Left ventricle myocardium inferior (tissue), 1 donor: ENCODE results near the gene PILRA. TPM values are rescaled to one million over a fixed set of nuclear protein-coding genes. Genes with fewer than 3 reads are reported as not detected.

ENCODE experiments used
- DNase-seq: peaks from one replicate; pipeline ENCODE4 v3.0.0-alpha.2; 2020
- H3K27ac ChIP-seq: fragments of 200-600 bp; replicated peaks from 2 replicates; pipeline ENCODE4 v1.8.0; 2021
- H3K27me3 ChIP-seq: fragments of 200-600 bp; 2 replicates; pipeline ENCODE4 v1.8.0; 2021; ENCODE audit warnings: low read depth
- H3K36me3 ChIP-seq: fragments of 200-600 bp; 2 replicates; pipeline ENCODE4 v1.8.0; 2021
- H3K4me1 ChIP-seq: fragments of 200-600 bp; 2 replicates; pipeline ENCODE4 v1.8.0; 2021
- H3K4me3 ChIP-seq: fragments of 200-600 bp; 2 replicates; pipeline ENCODE4 v1.8.0; 2021; ENCODE audit warnings: mild to moderate bottlenecking, moderate library complexity
- H3K9me3 ChIP-seq: fragments of 200-600 bp; replicated peaks from 2 replicates; pipeline ENCODE4 v1.8.0; 2021
- intact Hi-C: fragments of 100-400 bp; cut with micrococcal nuclease; formaldehyde crosslinking; loops from one replicate; pipeline ENCODE4 v1.11.0; 2022
- total RNA-seq: library from RNA; stranded (reverse); fragmentation: NEBNext Ultra II Directional; extraction: Animal tissue kit (Norgen Biotek cat#: 25700); gene quantifications from one replicate; pipeline ENCODE4 v1.2.1, GENCODE V29; 2021
- TF ChIP-seq, protein P1 (sequence below): fragments of 200-600 bp; IDR thresholded peaks from 2 replicates; pipeline ENCODE4 v1.8.0; 2021; ENCODE audit warnings: antibody characterized with exemption, mild to moderate bottlenecking, borderline replicate concordance
- donor health status: DM: no; HTN: yes; CAD: no; lungs with severe emphysema.

The PILRA gene
- total RNA-seq, 1 donor from 2014 or later: 2.0 TPM

GRCh38 chr7:100400041-100400440 is 26.8 kb downstream of the PILRA start:
- intact Hi-C loops: no loop called here
- no peaks in the 10 kb centered on the region for H3K4me1 ChIP-seq
- DNase-seq: no peak
- H3K27ac ChIP-seq: no peak overlapping the region
- no peak overlapping the region for H3K4me3 ChIP-seq
- no peaks in the 10 kb centered on the region for H3K9me3 ChIP-seq
- H3K27me3 ChIP-seq: no peaks in the 10 kb centered on the region
- TF ChIP-seq, protein P1, sequence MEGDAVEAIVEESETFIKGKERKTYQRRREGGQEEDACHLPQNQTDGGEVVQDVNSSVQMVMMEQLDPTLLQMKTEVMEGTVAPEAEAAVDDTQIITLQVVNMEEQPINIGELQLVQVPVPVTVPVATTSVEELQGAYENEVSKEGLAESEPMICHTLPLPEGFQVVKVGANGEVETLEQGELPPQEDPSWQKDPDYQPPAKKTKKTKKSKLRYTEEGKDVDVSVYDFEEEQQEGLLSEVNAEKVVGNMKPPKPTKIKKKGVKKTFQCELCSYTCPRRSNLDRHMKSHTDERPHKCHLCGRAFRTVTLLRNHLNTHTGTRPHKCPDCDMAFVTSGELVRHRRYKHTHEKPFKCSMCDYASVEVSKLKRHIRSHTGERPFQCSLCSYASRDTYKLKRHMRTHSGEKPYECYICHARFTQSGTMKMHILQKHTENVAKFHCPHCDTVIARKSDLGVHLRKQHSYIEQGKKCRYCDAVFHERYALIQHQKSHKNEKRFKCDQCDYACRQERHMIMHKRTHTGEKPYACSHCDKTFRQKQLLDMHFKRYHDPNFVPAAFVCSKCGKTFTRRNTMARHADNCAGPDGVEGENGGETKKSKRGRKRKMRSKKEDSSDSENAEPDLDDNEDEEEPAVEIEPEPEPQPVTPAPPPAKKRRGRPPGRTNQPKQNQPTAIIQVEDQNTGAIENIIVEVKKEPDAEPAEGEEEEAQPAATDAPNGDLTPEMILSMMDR: no peak
- H3K36me3 ChIP-seq: no peaks in the 10 kb centered on the region

DNA sequence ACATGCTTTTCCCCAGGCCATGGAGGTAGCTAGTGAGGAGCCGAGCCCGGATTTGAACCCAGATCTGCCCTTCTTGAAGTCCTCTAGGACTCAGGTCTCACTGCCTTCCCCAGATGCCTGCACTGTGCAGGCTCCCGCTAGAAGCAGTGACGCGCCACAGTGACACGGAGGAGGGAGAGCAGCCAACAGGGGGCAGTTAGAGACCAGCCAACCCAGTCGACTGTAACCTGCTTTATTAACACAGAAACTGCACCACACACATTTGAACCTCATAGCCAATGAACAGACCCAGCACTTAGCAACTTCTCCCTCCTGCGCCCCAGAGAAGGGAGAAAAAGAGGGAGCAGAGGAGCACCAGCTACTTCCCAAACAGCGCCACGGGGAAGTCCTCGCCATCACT is 27.4 kb downstream of the PILRA start:
- Histone ChIP-seq H3K9me3 (no peaks in the 10 kb centered on the region), H3K4me1 (no peaks in the 10 kb centered on the region), H3K4me3 (no peak overlapping the region), H3K27me3 (no peaks in the 10 kb centered on the region), H3K36me3 (no peaks in the 10 kb centered on the region), H3K27ac (no peak overlapping the region)
- TF ChIP-seq, protein P1: no peak
- no peak for DNase-seq
- intact Hi-C loops: no loop called here

- intact Hi-C loops: no loop called here
- no peak for DNase-seq
- no peaks in the 10 kb centered on the region for H3K36me3 ChIP-seq
- no peaks in the 10 kb centered on the region for H3K27me3 ChIP-seq
- H3K4me3 ChIP-seq: no peak overlapping the region
- no peaks in the 10 kb centered on the region for H3K4me1 ChIP-seq
- TF ChIP-seq, protein P1: no peak
- H3K9me3 ChIP-seq: no peaks in the 10 kb centered on the region
- H3K27ac ChIP-seq: no peak overlapping the region
Observed at GRCh38 chr7:100401811-100402210, 28.5 kb downstream of the PILRA start.

GRCh38 chr7:100402241-100402640 is 29.0 kb downstream of the PILRA start:
- Histone ChIP-seq H3K27me3 (no peaks in the 10 kb centered on the region), H3K4me3 (no peak overlapping the region), H3K9me3 (no peaks in the 10 kb centered on the region), H3K36me3 (no peaks in the 10 kb centered on the region), H3K27ac (no peak overlapping the region), H3K4me1 (no peaks in the 10 kb centered on the region)
- TF ChIP-seq, protein P1: no peak
- intact Hi-C loops: no loop called here
- DNase-seq: no peak

- Histone ChIP-seq H3K27me3 (no peaks in the 10 kb centered on the region), H3K4me3 (no peak overlapping the region), H3K27ac (no peak overlapping the region), H3K9me3 (no peaks in the 10 kb centered on the region), H3K4me1 (no peaks in the 10 kb centered on the region), H3K36me3 (no peaks in the 10 kb centered on the region)
- TF ChIP-seq, protein P1: no peak
- intact Hi-C loops: no loop called here
- DNase-seq: no peak
Observed at GRCh38 chr7:100406767-100407166, 33.5 kb downstream of the PILRA start.
